NOMO-1 treated with dmso at 0.1 percent for 144 hours (cell line): ENCODE data around the gene ETV6.
"Not testable (repeated sequence)": the region's sequence is repeated elsewhere in the genome, so short reads cannot be mapped to it uniquely, and the experiment has no call there.

Experiments used
- DNase-seq: peaks from one replicate; lab custom pipeline; 2025; ENCODE audit not compliant: unreplicated experiment; lab: John Stamatoyannopoulos, UW

ETV6 gene

DNA sequence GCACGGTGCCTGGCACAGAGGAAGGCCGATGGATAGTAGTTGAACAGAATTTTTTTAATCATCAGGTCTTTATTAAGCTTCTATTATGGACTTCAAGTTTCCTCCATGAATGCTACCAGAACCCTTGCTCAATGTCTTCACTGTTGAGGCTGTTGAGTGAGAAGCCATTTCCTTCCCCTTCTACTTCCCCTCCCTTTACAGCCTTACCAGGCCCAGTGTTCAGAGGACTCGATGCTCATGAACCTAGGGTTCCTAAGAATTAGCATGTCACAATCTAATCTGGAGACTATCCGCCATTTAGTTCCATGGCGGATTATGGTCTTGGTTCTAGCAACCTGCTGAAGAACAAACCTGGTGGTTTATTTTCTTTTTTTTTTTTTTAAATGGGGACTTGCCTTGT, 17.7 kb downstream of the ETV6 start:
- peak; percentile 41 for DNase-seq

DNA sequence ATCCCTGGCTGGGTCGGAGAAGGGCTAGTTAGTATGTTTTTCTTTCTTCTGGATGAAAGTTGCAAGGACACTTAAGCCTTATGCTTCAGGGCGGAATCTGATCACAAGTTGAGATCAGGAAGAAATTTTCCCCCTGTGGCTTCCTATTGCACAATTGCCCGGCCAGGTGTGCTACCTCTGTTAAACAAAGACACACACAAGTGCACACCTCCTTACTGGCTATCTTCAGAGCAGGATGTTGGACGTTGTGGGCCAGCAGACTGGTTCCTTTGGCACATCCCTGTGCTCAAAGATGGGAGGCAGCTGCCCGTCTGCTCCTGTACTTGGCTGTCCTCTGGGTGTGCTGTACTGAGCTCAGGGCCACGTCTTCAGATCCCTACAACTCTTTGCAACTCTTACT, 19.1 kb downstream of the ETV6 start:
- DNase-seq: no peak

DNA sequence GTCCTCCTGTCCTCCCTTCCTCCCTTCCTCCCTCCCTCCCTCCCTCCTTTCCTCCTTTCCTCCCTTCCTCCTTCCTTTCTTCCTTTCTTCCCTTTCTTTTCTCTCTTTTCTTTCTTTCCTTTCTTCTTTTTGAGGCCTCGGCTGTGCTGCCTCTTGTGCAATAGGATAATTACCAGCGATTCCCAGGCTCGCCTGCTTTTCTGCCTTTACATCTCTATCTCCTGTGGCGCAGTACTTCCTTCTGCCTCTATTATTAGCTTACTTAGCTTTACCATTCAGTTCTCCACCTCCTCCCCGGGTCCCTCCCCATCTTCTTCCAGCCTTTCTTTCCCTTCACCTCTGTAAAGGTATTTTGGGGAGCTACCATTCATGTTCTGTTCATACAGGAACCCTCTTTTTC, 19.9 kb downstream of the ETV6 start:
- peak; percentile 10 for DNase-seq

DNA sequence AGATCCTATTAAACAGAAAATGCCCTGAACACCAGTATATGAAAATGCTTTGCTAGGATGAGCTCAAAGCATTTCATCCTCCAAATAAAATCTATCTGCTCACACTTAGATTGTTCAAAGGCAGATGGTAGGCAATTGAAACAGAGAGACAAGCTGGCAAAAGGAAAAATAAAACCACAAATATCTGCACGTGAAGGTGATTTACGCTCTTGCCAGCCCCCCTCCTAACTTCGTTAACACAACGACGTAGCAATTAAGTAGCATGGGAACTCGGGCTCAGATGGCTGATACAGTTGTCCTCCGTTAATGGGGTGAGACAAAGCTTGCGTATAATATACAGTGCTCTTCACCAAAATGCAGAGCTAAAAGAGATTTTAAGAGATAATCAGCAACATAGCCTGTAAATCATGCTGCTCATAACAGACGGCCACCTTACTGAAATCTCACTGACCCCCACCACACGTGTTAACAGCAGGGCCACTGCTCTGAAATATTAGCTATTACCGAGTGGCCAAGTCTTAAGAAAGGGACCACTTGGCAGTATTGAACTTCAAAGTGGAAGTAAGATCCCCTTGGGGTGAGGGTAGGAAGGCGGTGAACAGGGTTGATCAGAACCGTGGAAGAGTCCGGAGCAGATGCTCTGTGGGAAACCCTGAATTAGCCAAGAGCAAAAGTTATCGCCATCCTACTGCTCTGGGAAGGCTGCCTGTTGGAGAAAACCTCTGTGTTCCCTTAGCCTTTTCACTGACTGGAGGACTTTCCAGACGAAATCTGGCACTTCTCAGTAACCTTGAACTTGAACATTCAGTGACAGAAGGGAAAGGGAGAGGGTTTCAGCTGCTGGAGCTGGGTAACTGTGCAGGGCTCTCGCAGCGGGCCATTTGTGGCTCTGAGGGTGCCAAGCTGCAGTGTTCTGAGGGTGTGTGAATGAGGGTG, 23.1 kb downstream of the ETV6 start:
- no peak for DNase-seq

DNA sequence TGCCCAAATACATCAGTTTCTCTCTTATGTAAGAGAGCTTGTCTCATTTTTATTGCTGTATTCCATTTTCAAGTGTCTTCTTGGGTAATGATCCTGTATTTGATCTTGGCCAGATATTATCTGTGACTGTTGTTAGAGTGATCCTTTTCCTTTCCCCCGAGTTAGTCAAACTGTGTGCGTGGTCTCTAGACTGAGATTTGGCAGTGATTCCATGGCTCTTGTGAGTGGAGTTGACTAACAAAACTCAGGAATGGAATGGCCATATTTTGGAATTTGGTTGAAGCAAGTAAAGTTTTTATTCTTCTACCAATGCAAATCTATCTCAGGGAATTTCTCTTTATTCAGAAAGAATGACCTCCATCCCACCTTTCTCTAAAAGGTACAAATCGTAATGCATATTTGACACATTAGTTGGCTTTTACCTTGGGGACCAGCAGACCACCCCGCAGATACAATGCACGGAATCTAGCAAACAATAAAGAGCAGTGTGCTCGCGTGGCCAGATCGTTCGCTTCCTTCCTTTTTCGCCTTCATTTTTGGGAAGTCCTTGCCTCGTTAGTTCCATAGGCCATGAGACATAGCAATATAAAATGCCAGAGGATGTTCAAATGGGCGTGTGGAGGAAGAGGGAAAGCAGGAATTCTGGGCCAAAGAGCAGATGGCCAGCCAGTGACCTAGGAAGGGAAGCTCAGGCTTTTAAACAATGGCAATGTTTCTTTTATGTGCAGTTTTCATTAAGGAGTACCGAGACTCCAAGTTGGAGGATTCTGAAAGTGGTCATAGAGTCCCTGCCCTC, 24.4 kb downstream of the ETV6 start:
- DNase-seq: no peak

DNA sequence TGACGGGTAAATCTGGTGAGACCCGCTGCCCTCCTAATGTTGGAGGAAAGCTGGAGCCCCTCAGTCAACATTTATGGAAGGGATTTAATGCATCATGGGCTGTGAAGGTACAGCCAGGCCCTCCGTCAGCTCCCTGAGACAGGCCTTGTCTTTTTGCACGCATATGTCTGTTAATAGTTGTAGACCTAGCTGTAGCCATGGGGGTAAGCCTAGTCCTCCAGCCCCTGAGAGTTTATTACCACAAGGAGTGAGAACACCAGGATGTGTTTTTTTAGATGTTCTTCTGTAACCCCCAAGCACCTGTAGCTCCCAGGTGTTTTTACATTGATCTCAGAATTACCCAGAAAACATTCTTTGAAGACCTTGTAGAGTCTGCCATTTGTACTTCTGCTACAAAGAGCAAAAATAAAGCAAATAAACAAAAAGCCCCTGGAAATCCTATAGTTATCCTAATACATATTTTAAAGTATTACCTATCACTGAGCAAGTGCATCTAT, 25.5 kb downstream of the ETV6 start:
- no peak for DNase-seq

DNA sequence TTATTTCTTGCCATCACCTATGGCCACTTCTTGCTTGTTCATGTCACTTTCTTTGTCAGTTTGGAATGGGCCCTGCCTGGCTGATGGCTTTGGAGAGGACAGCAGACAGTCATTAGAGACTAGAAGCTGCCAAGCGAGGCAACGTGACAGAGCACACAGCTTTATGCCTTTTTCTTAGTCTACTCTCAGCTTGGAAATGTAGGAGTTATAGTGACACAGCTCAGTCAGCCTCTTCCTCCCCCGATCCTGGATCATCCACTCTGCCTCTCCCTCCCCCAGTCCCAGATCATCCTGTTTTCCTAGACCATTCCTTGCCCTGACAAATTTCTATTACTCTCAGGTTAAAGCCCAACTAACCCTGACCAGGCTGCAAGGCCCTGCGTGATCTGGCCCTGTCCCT, 26.6 kb downstream of the ETV6 start:
- DNase-seq: no peak

DNA sequence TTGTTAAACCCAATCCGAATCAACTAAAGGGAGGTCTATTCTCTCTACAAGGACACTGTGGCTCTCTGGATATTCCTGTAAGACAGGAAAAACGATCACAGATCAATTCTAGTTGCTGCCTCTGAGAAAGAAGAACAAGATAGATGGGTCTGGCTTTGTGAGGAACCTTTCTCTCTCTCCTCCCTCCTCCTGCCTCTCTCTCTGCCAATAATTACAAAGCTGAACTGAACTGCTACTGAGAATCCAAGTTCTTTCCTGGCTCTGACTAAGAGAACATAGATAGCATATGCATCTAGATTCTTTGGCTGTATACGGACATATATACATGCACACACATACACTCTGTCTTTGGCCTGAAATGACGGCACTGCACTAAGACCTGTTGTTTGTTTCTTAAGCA, 27.6 kb downstream of the ETV6 start:
- no peak for DNase-seq

DNA sequence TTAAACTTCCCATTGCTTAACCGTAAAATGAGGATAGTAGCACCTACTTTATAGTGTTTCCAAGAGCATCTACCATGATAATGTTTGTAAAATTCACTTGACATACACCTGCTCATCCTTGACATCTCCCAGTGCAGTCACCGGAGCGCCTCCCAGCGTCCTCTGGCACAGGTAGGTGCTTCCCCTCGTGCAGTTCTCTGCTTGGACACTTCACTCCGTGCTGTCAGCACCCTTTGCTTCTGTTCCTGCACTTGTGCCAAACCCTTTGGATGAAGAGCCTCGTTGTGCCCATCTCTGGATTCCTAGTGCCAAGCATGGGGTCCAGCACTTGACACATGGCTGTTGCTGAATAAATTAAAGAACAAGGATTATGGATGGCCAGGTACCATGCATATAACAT, 28.3 kb downstream of the ETV6 start:
- no peak for DNase-seq

DNA sequence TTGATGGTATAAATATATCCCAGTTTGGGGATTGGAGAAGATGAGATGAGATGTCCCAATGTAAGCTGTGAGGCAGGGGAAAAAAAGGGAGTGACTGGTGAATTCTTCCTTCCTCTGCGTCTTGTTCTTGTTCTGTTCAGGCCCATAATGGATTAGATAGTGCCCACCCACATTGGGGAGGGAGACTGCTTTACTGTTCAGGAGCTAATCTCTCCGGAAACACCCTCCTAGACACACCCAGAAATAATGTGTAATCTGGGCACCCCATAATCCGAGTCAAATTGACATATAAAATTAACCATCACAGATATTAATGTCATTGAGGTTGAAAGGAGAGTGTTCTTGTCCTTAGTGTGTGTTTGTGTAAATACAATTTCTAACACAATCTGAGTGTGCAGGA, 29.3 kb downstream of the ETV6 start:
- no peak for DNase-seq

DNA sequence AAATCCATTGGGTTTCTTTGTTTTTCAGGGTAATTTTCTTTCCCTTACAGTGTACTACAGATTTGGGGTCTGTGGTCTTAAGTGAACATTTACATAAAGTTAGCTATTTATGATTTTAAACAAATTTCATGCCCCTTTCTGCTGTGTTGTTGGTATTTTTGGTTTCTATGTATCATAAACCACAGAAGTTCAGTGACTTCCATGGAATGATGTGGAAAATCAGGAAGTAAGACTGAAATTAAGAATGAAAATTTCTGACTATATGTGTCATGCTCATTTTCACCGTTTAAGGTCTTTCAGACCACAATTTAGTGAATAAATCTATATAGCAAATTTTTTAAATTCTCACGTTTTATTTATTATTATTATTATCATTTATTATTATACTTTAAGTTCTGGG, 31.7 kb downstream of the ETV6 start:
- no peak for DNase-seq

DNA sequence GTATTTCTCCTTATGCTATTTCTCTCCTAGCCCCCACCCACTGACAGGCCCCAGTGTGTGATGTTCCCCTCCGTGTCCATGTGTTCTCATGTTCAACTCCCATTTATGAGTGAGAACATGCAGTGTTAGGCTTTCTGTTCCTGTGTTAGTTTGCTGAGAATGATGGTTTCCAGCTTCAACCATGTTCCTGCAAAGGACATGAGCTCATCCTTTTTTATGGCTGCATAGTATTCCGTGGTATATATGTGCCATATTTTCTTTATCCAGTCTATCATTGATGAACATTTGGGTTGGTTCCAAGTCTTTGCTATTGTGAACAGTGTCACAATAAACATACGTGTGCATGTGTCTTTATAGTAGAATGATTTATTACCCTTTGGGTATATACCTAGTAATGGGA, 32.2 kb downstream of the ETV6 start:
- not testable (repeated sequence) for DNase-seq

DNA sequence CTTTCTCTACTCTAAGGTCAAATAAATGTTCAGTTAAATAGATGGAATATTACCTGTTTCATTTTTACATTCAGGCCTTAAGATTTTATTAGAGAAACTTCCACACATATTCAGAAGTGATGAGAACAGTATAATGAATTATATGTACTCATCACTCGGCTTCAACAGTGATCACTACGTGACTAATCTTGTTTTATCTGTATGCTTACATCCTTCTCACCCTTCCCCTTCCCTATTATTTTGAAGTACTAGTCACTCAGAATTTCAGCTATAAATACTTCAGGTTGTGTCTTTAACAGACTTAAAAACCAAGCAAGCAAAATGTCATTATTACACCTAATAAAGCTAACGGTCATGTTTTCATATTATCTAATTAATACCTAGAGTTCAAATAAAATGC, 34.9 kb downstream of the ETV6 start:
- DNase-seq: no peak

DNA sequence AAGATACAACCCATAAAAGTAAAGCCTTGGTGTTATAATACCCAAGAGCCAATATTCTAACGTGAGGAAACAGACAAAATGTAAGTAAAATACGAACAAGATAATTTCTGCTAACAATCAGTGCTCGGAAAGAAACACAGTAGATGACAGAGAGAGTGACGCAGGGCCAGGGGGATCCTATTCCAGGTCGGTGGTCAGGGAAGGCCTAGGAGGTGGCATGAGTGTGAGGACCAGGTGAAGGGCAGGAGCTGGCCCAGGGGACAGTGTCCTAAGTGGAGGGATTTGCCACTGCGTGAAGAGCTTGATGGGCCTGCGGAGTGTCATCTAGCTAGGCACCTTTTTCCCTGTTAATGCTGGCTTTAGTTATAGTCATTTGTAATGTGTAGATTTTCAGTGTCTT, 35.3 kb downstream of the ETV6 start:
- DNase-seq: no peak

DNA sequence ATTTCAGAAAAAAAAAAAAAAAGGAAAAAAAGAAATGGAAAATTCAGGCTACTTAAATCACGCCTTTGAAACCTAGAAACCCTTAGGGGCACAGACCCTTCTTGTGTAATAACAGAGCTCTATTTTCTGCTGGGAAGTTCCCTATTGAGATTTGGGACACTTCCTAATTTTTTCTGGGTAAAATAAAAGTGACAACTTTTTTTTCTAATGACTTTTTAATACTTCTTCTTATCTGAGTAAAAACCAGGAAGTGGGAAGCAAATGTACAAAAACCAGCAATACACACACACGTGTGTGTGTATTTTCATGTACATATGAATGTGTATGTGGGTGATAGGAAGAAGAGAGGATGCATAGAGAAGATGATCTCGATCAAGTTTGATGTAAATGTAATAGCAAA, 35.8 kb downstream of the ETV6 start:
- no peak for DNase-seq

DNA sequence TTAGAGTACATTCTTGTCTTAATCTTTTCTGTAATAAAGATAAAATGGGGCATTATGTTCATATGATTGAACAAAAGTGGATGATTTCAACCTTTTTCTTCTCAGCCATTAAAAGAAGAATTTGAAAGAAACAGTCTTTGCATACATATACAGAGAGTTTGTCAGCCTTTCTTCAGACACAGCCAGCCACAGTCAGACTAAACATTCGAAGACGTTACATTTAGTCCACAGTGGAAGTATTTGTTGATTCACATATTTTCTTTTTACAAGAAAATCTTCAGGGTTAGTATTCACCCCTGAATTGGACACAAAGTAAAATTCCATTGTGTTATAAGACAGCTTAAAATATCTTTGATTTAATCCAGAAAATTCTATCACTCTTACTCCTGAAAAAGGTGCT, 36.2 kb downstream of the ETV6 start:
- no peak for DNase-seq

DNA sequence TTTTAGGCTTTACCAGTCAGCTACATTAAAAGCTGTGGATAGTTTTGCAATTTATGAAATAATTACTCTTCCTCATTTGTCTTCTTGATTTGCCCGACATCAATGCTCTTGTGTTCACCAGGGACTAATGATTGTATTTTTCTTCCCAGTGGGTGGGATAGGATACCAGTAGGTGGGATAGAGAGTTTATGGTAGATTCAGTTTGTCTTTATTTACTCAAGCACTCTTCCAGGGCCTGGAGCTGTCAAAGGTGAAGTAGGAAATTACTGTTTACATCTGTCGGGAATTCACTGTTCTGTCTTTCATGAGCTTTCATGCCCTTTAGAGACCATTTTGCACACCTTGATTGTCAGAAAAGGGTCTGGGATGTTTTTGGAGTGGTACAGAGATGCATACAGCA, 36.6 kb downstream of the ETV6 start:
- DNase-seq: no peak

DNA sequence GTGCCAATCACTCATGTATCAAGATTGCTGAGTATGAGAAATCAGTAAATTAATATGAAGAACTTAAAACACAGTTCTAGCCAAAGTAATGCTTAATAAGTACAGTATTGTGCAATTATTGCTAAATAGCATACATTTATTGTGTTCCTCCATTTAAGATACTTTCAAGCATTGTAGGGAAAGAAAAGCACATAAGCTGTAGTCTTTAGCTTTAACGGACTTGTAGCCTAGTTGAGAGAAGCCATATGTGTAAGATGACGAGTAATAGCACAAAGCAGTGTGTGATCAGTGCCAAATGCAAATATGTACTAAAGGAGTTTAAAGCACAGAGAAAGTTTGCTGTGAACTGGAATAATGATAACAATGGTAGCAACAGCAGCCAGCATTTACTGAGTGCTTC, 38.1 kb downstream of the ETV6 start:
- no peak for DNase-seq

DNA sequence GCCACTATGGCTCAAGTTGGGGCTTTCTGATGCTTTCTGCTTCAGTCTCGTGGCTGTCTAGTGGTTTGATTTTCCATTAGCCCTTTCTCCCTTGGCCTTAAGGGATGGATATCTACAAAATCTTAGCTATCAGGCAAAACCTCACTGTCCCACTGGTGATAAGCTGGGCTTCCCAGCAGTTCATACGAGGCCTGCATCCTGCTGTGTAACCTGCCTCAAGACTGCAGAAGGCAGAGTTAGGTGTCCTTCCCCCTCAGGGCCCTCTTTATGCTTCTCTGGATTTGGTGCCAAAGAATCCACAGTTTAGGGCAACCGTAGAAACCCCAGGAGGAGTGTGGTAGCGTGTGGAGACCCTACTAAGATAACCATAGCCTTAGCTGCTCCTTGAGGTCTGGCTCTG, 38.9 kb downstream of the ETV6 start:
- DNase-seq: no peak

DNA sequence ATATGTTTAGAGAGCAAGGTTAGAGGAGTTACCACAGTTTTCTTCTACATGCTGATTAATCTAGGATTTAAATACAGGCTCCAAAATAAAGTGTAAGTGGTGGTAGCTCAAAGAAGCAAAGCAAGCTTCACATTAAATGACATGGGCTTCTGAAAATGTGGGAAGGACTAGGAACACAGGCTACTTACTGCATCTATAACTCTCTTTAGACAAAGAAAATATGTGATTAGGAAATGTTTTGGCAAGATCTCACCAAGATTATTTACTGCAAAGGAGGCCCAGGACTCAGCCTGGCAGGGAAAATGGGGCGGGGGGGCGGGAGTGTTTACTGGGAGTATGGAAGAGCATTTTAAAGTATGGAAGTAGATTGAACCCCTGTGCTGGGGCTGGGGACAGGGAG, 39.4 kb downstream of the ETV6 start:
- no peak for DNase-seq

DNA sequence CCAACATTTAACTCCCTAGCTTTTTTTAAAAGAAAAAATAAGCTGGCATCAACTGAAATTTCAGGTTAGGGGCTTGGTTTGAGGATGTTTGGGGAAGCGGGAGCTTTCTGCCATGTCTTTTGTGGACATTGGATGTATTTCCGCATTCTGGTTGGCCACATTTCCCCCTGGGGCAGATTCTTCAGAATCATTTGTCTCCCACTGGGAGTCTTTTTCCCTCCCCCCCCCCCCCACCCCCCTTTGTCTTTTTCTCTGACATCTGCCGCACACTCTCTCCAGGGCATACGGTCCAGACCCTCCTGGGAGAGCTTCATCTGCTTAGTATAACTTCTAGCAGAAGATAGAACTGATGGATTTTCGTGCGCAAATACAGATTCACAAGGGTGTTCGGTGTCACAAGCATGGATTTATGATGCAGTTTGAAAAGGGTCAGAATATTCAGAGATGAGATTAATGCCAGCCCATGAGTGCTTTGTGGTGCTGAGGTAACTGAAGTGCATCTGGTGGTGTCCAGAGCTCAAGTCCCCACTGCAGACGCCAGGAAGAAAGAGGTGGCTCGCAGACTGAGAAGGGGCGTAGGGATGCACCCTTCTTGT, 40.2 kb downstream of the ETV6 start:
- DNase-seq: no peak

DNA sequence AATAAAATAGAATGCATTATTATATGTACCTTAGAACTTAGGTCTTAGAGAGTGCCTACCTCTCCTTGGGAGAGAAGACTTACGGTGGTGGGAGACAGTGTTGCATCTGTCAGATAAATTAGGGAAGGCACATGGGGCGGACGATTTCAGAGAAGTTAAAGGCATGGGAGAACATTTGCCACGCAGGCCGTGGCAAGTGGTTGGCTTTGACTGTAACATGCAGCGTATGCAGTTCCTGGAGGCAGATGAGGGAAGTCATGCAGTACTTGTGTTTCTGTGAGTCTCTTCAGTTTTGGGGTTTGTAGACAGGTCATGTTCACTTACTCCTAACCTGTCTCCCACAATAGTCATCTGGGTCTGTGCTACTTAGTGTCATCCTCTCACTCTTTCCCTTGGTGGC, 43.6 kb downstream of the ETV6 start:
- no peak for DNase-seq
